Endodermal cell (in vitro differentiated cells): ENCODE data around the gene RETREG2. TPM values are rescaled to one million over a fixed set of nuclear protein-coding genes. Genes with fewer than 3 reads are reported as not detected.

ENCODE experiments used
- DNase-seq: peaks from one replicate; pipeline ENCODE4 v3.0.0-alpha.2; 2017
- H3K27ac ChIP-seq: 2 replicates; pipeline ENCODE4 v1.5.1; 2013; ENCODE audit warnings: mild to moderate bottlenecking, low read depth, low read length, moderate library complexity
- H3K27me3 ChIP-seq: 2 replicates; pipeline ENCODE4 v1.6.1; 2013; ENCODE audit warnings: mild to moderate bottlenecking, low read length, moderate library complexity; ENCODE audit not compliant: insufficient read depth, control insufficient read depth, poor library complexity, severe bottlenecking
- H3K36me3 ChIP-seq: 2 replicates; pipeline ENCODE4 v1.7.0; 2013; ENCODE audit warnings: mild to moderate bottlenecking, low read length, moderate library complexity; ENCODE audit not compliant: control insufficient read depth, insufficient read depth
- H3K4me1 ChIP-seq: one replicate; pipeline ENCODE4 v1.7.0; 2013; ENCODE audit warnings: low read length; ENCODE audit not compliant: control insufficient read depth, insufficient read depth
- H3K4me3 ChIP-seq: 2 replicates; pipeline ENCODE4 v1.5.1; 2013; ENCODE audit warnings: mild to moderate bottlenecking, low read length, moderate library complexity
- H3K9ac ChIP-seq: 2 replicates; pipeline ENCODE4 v1.6.1; 2013; ENCODE audit warnings: mild to moderate bottlenecking, low read length, moderate library complexity; ENCODE audit not compliant: poor library complexity, severe bottlenecking; ENCODE audit errors: extremely low read depth
- H3K9me3 ChIP-seq: 2 replicates; pipeline ENCODE4 v1.6.1; 2013; ENCODE audit warnings: mild to moderate bottlenecking, low read length, moderate library complexity; ENCODE audit not compliant: control insufficient read depth
- H3K27ac Mint-ChIP-seq: 2 replicates; pipeline ENCODE4 v1.8.0; 2020; ENCODE audit warnings: mixed read lengths
- H3K27me3 Mint-ChIP-seq: 2 replicates; pipeline ENCODE4 v1.8.0; 2021; ENCODE audit warnings: mild to moderate bottlenecking, mixed read lengths; ENCODE audit not compliant: insufficient read depth
- H3K36me3 Mint-ChIP-seq: 2 replicates; pipeline ENCODE4 v1.8.0; 2020; ENCODE audit warnings: low read depth, mixed read lengths
- H3K4me1 Mint-ChIP-seq: 2 replicates; pipeline ENCODE4 v1.8.0; 2020; ENCODE audit warnings: mixed read lengths
- H3K4me3 Mint-ChIP-seq: 2 replicates; pipeline ENCODE4 v1.8.0; 2020; ENCODE audit warnings: mild to moderate bottlenecking, moderate library complexity, mixed read lengths
- H3K9me3 Mint-ChIP-seq: 2 replicates; pipeline ENCODE4 v1.8.0; 2020; ENCODE audit warnings: mild to moderate bottlenecking, mixed read lengths
- WGBS, 2 experiments: methylation state at CpG; one replicate each; pipeline versions ENCODE4 v1.1.5 to v1.1.7; 2013; ENCODE audit warnings: missing lambda C conversion rate in 2 of 2, mixed read lengths in 1 of 2; ENCODE audit not compliant: insufficient coverage in 1 of 2, insufficient read length in 1 of 2; 5-methylcytosine and 5-hydroxymethylcytosine counted together
- total RNA-seq, 2 donors: library from RNA; stranded (reverse); fragmentation: NEBNext Ultra II Directional in 1 of 2; extraction: Animal tissue kit (Norgen Biotek cat#: 25700) in 1 of 2; gene quantifications; 2 replicates in 1 of 2; 3 replicates in 1 of 2; pipeline ENCODE4 v1.2.1, GENCODE V29; 2021
- TF ChIP-seq, protein P1 (sequence below): fragments of 200-600 bp; sonication (generic); conservative IDR thresholded peaks from 2 replicates; pipeline ENCODE4 v1.5.0; 2021; ENCODE audit warnings: antibody characterized with exemption, mild to moderate bottlenecking

Gene RETREG2
- total RNA-seq, 2 donors from 2014 or later: 67.0 to 73.4 TPM

DNA sequence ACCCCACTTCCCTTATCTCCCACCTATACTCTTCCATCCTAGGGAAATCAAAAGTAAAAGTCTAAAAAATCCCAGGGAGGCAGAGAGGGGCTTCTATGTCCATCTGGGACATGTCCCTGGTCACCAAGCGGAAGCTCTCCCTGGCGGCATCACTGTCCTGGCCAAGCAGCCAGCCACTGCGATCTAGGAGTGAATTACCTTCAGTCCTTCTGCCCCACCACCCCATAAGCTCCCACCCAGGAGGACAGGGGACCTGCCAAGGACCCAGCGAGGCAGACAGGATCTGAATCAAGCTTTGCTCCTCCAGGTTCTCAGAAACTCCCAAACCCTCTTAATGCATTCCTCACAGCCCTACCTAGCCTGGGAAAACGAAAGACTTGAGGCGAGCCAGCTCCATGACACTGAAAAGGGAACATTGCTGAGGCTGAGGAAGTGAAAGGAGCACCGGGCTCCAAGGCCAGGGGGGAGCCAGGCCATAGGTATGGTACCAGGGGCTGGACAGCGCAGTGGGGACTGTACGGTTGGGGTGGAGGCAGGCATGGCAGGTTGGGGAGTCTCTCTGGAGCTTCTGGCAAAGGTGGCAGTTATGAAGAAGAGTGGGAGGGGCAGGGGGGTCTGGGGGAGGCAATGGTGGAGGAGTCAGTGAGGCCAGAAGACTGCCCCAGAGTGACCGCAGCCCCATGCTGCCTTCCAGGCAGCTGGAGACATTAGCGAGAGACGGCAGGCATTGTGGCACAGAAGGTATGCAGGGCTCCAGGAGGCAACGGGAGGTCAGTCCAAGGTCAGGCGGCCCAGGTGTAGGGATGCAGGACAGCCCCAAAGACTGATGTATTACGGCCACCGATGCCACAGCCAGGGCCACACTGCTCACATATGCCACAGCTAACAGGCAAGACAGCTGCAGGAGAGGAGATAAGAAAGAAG, 5.6 kb upstream of the RETREG2 start:
- peaks cover 3% of the 10 kb centered on the region for H3K4me1 ChIP-seq
- Mint-ChIP-seq H3K27me3 (peaks cover 6% of the 10 kb centered on the region), H3K27ac (no peak overlapping the region), H3K36me3 (peaks cover 13% of the 10 kb centered on the region), H3K9me3 (no peaks in the 10 kb centered on the region), H3K4me3 (no peak overlapping the region), H3K4me1 (peaks cover 12% of the 10 kb centered on the region)
- no peaks in the 10 kb centered on the region for H3K27me3 ChIP-seq
- no peak overlapping the region for H3K4me3 ChIP-seq
- WGBS, 2 experiments: 88 to 89% methylated on average over 14 to 16 of the region's 16 CpGs
- TF ChIP-seq, protein P1, sequence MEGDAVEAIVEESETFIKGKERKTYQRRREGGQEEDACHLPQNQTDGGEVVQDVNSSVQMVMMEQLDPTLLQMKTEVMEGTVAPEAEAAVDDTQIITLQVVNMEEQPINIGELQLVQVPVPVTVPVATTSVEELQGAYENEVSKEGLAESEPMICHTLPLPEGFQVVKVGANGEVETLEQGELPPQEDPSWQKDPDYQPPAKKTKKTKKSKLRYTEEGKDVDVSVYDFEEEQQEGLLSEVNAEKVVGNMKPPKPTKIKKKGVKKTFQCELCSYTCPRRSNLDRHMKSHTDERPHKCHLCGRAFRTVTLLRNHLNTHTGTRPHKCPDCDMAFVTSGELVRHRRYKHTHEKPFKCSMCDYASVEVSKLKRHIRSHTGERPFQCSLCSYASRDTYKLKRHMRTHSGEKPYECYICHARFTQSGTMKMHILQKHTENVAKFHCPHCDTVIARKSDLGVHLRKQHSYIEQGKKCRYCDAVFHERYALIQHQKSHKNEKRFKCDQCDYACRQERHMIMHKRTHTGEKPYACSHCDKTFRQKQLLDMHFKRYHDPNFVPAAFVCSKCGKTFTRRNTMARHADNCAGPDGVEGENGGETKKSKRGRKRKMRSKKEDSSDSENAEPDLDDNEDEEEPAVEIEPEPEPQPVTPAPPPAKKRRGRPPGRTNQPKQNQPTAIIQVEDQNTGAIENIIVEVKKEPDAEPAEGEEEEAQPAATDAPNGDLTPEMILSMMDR: no peak
- H3K9me3 ChIP-seq: no peaks in the 10 kb centered on the region
- H3K36me3 ChIP-seq: peaks cover 29% of the 10 kb centered on the region
- H3K9ac ChIP-seq: no peak overlapping the region
- DNase-seq: no peak
- H3K27ac ChIP-seq: no peak overlapping the region

DNA sequence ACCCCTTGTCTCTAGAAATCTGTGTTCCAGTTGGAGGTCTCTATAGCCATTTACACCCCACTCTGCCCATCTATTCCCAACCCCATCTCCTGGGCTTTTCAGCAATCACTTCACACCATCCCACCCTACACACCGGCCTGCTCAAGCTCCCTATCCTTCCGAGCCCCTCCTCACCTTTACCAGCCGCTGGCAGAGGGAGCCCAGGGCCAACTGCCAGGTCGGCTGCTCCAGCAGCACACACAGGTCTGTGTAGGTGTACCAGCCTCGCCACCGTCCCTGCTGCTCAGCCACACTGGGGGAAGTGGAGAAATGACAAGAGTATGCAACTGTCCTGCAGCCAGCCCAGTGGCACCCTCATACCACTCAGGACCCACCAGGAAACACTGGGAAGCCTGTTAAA, 4.9 kb upstream of the RETREG2 start:
- Mint-ChIP-seq H3K36me3 (peaks cover 13% of the 10 kb centered on the region), H3K27me3 (peaks cover 6% of the 10 kb centered on the region), H3K4me3 (no peak overlapping the region), H3K27ac (no peak overlapping the region), H3K9me3 (no peaks in the 10 kb centered on the region), H3K4me1 (peaks cover 13% of the 10 kb centered on the region)
- no peak overlapping the region for H3K9ac ChIP-seq
- peaks cover 29% of the 10 kb centered on the region for H3K36me3 ChIP-seq
- no peak overlapping the region for H3K27ac ChIP-seq
- TF ChIP-seq, protein P1: no peak
- DNase-seq: no peak
- H3K4me3 ChIP-seq: no peak overlapping the region
- WGBS, 2 experiments: 95 to 100% methylated on average over 2 to 6 of the region's 6 CpGs
- H3K4me1 ChIP-seq: no peaks in the 10 kb centered on the region
- H3K9me3 ChIP-seq: no peaks in the 10 kb centered on the region
- no peaks in the 10 kb centered on the region for H3K27me3 ChIP-seq

DNA sequence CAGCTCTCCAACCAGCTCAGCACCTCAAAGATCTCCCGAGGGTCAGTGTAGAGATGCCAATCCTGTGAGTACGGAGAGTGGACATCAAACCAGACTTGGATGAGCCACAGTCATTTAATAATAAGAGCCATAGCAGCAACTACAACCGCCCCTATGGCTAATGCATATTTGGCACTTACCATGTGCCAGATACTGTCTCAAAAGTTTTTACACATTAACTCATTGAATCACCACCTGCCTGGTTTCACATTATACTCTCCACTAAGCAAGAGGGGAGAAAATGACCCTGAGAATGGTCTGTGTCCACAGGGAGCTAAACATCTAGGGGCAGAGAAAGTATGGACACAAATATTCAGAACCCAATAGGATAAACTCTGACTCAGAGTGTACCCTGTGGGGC, 3.9 kb upstream of the RETREG2 start:
- Mint-ChIP-seq H3K27ac (no peak overlapping the region), H3K4me3 (no peak overlapping the region), H3K36me3 (peaks cover 13% of the 10 kb centered on the region), H3K9me3 (no peaks in the 10 kb centered on the region), H3K27me3 (peaks cover 4% of the 10 kb centered on the region), H3K4me1 (peaks cover 19% of the 10 kb centered on the region)
- DNase-seq: no peak
- no peak overlapping the region for H3K27ac ChIP-seq
- H3K27me3 ChIP-seq: no peaks in the 10 kb centered on the region
- H3K9me3 ChIP-seq: no peaks in the 10 kb centered on the region
- H3K4me1 ChIP-seq: no peaks in the 10 kb centered on the region
- TF ChIP-seq, protein P1: no peak
- H3K9ac ChIP-seq: no peak overlapping the region
- H3K4me3 ChIP-seq: no peak overlapping the region
- WGBS, 2 experiments: 98 to 100% methylated on average over 2 to 3 of the region's 3 CpGs
- H3K36me3 ChIP-seq: peaks cover 29% of the 10 kb centered on the region
